ENCODE data around the gene BRSK1. TPM values are rescaled to one million over a fixed set of nuclear protein-coding genes. Genes with fewer than 3 reads are reported as not detected.

The BRSK1 gene
- total RNA-seq, 1 donor from 2014 or later, result 23.9 TPM

- no peaks in the 10 kb centered on the region for H3K27me3 Mint-ChIP-seq (ENCODE audit: unreplicated experiment)
- H3K9me3 Mint-ChIP-seq (ENCODE audit: unreplicated experiment), result no peaks in the 10 kb centered on the region
- H3K4me3 Mint-ChIP-seq (ENCODE audit: unreplicated experiment), result no peak overlapping the region
- TF ChIP-seq CTCF (IDR thresholded peaks at IDR 0.05), result no peak
- H3K27ac Mint-ChIP-seq (ENCODE audit: unreplicated experiment), result no peak overlapping the region
- H3K36me3 Mint-ChIP-seq (ENCODE audit: unreplicated experiment), result peaks cover 16% of the 10 kb centered on the region
- no peak for DNase-seq (ENCODE audit: extremely low spot score, unreplicated experiment)
- peaks cover 9% of the 10 kb centered on the region for H3K4me1 Mint-ChIP-seq (ENCODE audit: unreplicated experiment)
Measured at GRCh38 chr19:55305491-55305890, 21.7 kb downstream of the BRSK1 start.

- no peaks in the 10 kb centered on the region for H3K9me3 Mint-ChIP-seq (ENCODE audit: unreplicated experiment)
- no peak for DNase-seq (ENCODE audit: extremely low spot score, unreplicated experiment)
- H3K36me3 Mint-ChIP-seq (ENCODE audit: unreplicated experiment), result peaks cover 16% of the 10 kb centered on the region
- H3K27me3 Mint-ChIP-seq (ENCODE audit: unreplicated experiment), result no peaks in the 10 kb centered on the region
- no peak overlapping the region for H3K4me3 Mint-ChIP-seq (ENCODE audit: unreplicated experiment)
- TF ChIP-seq CTCF (IDR thresholded peaks at IDR 0.05), result no peak
- peaks cover 9% of the 10 kb centered on the region for H3K4me1 Mint-ChIP-seq (ENCODE audit: unreplicated experiment)
- no peak overlapping the region for H3K27ac Mint-ChIP-seq (ENCODE audit: unreplicated experiment)
Measured at GRCh38 chr19:55305983-55306562, 22.3 kb downstream of the BRSK1 start.

- Mint-ChIP-seq H3K9me3 (ENCODE audit: unreplicated experiment) (no peaks in the 10 kb centered on the region), H3K4me3 (ENCODE audit: unreplicated experiment) (no peak overlapping the region), H3K4me1 (ENCODE audit: unreplicated experiment) (peaks cover 4% of the 10 kb centered on the region), H3K36me3 (ENCODE audit: unreplicated experiment) (peaks cover 16% of the 10 kb centered on the region), H3K27ac (ENCODE audit: unreplicated experiment) (no peak overlapping the region), H3K27me3 (ENCODE audit: unreplicated experiment) (no peaks in the 10 kb centered on the region)
- no peak for TF ChIP-seq CTCF (IDR thresholded peaks at IDR 0.05)
- DNase-seq (ENCODE audit: extremely low spot score, unreplicated experiment), result no peak
Measured at GRCh38 chr19:55306712-55307111, 22.9 kb downstream of the BRSK1 start.

GRCh38 chr19:55308281-55308680, 24.5 kb downstream of the BRSK1 start:
- H3K4me3 Mint-ChIP-seq (ENCODE audit: unreplicated experiment), result no peak overlapping the region
- DNase-seq (ENCODE audit: extremely low spot score, unreplicated experiment), result no peak
- no peaks in the 10 kb centered on the region for H3K9me3 Mint-ChIP-seq (ENCODE audit: unreplicated experiment)
- H3K27ac Mint-ChIP-seq (ENCODE audit: unreplicated experiment), result no peak overlapping the region
- peaks cover 16% of the 10 kb centered on the region for H3K36me3 Mint-ChIP-seq (ENCODE audit: unreplicated experiment)
- no peaks in the 10 kb centered on the region for H3K27me3 Mint-ChIP-seq (ENCODE audit: unreplicated experiment)
- H3K4me1 Mint-ChIP-seq (ENCODE audit: unreplicated experiment), result no peaks in the 10 kb centered on the region
- TF ChIP-seq CTCF (IDR thresholded peaks at IDR 0.05), result no peak

- Mint-ChIP-seq H3K36me3 (ENCODE audit: unreplicated experiment) (peaks cover 16% of the 10 kb centered on the region), H3K27ac (ENCODE audit: unreplicated experiment) (no peak overlapping the region), H3K9me3 (ENCODE audit: unreplicated experiment) (no peaks in the 10 kb centered on the region), H3K27me3 (ENCODE audit: unreplicated experiment) (no peaks in the 10 kb centered on the region), H3K4me3 (ENCODE audit: unreplicated experiment) (no peak overlapping the region), H3K4me1 (ENCODE audit: unreplicated experiment) (no peaks in the 10 kb centered on the region)
- DNase-seq (ENCODE audit: extremely low spot score, unreplicated experiment), result no peak
- TF ChIP-seq CTCF (IDR thresholded peaks at IDR 0.05), result no peak
Measured at GRCh38 chr19:55309448-55309847, 25.7 kb downstream of the BRSK1 start.
